ENCODE measurements around the gene FUCA1.

DNA sequence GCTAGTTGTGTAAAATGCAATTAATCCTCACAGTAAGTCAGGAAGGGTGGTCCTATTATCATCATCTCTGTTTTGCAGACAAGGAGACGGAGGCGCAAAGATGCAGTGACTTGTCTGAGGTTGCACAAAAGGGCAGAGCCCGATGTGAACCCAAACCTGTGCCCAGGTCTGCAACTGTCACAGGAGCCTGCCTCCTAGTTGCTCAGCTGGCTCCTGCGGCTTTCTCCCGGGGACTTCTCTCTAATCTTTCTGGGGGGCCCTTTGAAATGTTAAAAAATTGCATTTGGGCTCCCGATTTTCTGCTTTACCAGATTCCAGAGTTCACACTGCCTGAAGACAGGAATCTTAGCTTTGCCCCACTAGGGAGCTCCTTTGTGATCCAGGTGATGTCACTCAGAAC lies 35.7 kb upstream of the FUCA1 start:
- TF ChIP-seq FOXM1 (IDR thresholded peaks at IDR 0.05; ENCODE audit: low read depth, low read length): no peak
- TF ChIP-seq BACH1 (IDR thresholded peaks at IDR 0.05; ENCODE audit: borderline replicate concordance): no peak
- TF ChIP-seq EZH2 (IDR thresholded peaks at IDR 0.05; ENCODE audit: borderline replicate concordance, control insufficient read depth, low read depth, low read length): no peak
- TF ChIP-seq, protein P1, sequence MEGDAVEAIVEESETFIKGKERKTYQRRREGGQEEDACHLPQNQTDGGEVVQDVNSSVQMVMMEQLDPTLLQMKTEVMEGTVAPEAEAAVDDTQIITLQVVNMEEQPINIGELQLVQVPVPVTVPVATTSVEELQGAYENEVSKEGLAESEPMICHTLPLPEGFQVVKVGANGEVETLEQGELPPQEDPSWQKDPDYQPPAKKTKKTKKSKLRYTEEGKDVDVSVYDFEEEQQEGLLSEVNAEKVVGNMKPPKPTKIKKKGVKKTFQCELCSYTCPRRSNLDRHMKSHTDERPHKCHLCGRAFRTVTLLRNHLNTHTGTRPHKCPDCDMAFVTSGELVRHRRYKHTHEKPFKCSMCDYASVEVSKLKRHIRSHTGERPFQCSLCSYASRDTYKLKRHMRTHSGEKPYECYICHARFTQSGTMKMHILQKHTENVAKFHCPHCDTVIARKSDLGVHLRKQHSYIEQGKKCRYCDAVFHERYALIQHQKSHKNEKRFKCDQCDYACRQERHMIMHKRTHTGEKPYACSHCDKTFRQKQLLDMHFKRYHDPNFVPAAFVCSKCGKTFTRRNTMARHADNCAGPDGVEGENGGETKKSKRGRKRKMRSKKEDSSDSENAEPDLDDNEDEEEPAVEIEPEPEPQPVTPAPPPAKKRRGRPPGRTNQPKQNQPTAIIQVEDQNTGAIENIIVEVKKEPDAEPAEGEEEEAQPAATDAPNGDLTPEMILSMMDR (IDR thresholded peaks at IDR 0.05 in 2 of 3, conservative IDR thresholded peaks at IDR 0.05 in 1 of 3; ENCODE audit: control insufficient read depth in 2 of 3, extremely low read depth in 1 of 3, insufficient read depth in 1 of 3, low read depth in 3 of 3, low read length in 3 of 3): no peak
- no peak for TF ChIP-seq TARDBP (IDR thresholded peaks at IDR 0.05; ENCODE audit: borderline replicate concordance)
- no peak for TF ChIP-seq RB1 (IDR thresholded peaks at IDR 0.05; ENCODE audit: borderline replicate concordance)
- no peak for TF ChIP-seq SIX5 (IDR thresholded peaks at IDR 0.05; ENCODE audit: low read depth, low read length, severe bottlenecking)
- TF ChIP-seq, protein P2, sequence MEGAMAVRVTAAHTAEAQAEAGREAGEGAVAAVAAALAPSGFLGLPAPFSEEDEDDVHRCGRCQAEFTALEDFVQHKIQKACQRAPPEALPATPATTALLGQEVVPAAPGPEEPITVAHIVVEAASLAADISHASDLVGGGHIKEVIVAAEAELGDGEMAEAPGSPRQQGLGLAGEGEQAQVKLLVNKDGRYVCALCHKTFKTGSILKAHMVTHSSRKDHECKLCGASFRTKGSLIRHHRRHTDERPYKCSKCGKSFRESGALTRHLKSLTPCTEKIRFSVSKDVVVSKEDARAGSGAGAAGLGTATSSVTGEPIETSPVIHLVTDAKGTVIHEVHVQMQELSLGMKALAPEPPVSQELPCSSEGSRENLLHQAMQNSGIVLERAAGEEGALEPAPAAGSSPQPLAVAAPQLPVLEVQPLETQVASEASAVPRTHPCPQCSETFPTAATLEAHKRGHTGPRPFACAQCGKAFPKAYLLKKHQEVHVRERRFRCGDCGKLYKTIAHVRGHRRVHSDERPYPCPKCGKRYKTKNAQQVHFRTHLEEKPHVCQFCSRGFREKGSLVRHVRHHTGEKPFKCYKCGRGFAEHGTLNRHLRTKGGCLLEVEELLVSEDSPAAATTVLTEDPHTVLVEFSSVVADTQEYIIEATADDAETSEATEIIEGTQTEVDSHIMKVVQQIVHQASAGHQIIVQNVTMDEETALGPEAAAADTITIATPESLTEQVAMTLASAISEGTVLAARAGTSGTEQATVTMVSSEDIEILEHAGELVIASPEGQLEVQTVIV (IDR thresholded peaks at IDR 0.05; ENCODE audit: borderline replicate concordance, partially characterized antibody): no peak
- no peak for TF ChIP-seq POLR2A (IDR thresholded peaks at IDR 0.05; ENCODE audit: low read depth, low read length)
- TF ChIP-seq MAX (IDR thresholded peaks at IDR 0.05; ENCODE audit: low read depth, low read length): no peak
- no peak for TF ChIP-seq ZNF592 (IDR thresholded peaks at IDR 0.05)
- no peak for TF ChIP-seq YY1 (IDR thresholded peaks at IDR 0.05; ENCODE audit: low read depth, low read length)
- no peak for TF ChIP-seq JUND (IDR thresholded peaks at IDR 0.05; ENCODE audit: low read depth, low read length)
